Adrenal gland (tissue), 5 donors: ENCODE results near the gene TMEM8B.

Source experiments
- POLR2A ChIP-seq, 2 donors: fragments of 450-650 bp; IDR thresholded peaks; one replicate each; pipeline ENCODE4 v1.6.1; 2017; ENCODE audit warnings: antibody characterized with exemption in 2 of 2, mild to moderate bottlenecking in 2 of 2, moderate library complexity in 1 of 2
- TF ChIP-seq, protein P1 (sequence below), 6 experiments: fragments of 450-650 bp in 4 of 6; fragments of 200-600 bp in 2 of 6; sonication (generic) in 1 of 6; IDR thresholded peaks; 1 replicate in 5 of 6; 2 replicates in 1 of 6; pipeline versions ENCODE4 v1.5.1 to v1.8.0; 2016 to 2021; ENCODE audit warnings: antibody characterized with exemption in 6 of 6, mild to moderate bottlenecking in 2 of 6, moderate library complexity in 1 of 6
- donor health status: DM: no; HTN: no; CAD: no.

DNA sequence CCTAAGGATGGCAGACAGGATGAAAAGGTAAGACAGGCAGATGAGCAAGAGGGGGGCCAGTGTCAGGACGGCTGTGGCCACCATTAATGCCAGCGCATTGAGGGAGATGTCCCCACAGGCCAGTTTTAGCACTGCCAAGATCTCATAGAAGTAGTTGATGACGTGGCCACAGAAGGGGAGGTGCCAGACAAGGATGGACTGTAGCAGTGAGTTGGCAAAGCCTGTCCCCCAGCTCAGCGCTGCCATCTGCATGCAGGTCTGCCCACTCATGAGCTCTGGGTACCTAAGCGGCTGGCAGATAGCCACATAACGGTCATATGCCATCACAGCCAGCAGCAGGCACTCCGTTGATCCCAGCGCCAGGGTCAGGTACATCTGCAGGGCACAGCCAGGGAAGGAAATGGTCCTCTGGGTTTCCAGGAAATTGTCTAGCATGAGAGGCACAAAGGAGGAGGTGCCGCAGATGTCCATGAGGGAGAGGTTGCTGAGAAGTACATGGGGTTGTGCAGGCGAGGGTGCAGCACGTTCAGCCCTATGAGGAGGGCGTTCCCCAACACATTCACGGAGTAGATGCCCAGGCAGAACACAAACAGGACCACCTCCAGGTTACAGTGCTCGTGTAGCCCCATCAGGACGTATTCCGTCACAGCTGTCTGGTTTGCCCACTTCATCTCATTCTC, 30.4 kb downstream of the TMEM8B start:
- TF ChIP-seq, protein P1, sequence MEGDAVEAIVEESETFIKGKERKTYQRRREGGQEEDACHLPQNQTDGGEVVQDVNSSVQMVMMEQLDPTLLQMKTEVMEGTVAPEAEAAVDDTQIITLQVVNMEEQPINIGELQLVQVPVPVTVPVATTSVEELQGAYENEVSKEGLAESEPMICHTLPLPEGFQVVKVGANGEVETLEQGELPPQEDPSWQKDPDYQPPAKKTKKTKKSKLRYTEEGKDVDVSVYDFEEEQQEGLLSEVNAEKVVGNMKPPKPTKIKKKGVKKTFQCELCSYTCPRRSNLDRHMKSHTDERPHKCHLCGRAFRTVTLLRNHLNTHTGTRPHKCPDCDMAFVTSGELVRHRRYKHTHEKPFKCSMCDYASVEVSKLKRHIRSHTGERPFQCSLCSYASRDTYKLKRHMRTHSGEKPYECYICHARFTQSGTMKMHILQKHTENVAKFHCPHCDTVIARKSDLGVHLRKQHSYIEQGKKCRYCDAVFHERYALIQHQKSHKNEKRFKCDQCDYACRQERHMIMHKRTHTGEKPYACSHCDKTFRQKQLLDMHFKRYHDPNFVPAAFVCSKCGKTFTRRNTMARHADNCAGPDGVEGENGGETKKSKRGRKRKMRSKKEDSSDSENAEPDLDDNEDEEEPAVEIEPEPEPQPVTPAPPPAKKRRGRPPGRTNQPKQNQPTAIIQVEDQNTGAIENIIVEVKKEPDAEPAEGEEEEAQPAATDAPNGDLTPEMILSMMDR (IDR thresholded peaks at IDR 0.05): peak in 1 of 6 experiments; percentile 3
- no peak for TF ChIP-seq POLR2A (IDR thresholded peaks at IDR 0.05)
